ENCODE results near the gene TSPAN19. TPM values are rescaled to one million over a fixed set of nuclear protein-coding genes. Genes with fewer than 3 reads are reported as not detected.

The TSPAN19 gene
- total and polyA plus RNA-seq, 2 of the 8 experiments (the other 6 are each of a cell fraction or from before 2014, with no cell fraction given), result 0.09 TPM; not detected in 1

DNA sequence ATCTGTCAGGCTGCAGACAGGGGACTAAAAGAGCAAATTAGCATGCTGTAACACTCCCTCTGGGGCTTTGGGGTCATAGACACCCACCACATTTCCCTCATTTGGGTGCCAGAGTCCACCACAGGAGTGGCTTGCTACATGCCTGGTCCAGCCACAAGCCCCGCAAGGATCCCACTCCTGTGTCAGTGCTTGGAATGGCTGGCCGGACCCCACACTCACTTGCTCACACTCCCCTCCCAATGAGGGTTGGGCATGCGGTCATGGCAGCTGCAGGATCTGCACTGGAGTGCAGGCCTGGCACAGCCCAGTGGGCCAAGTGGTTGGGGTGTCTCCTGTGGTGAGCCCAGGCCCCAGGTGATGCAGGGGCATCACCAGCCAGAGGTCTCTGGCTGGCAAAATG, 59.9 kb downstream of the TSPAN19 start:
- Histone ChIP-seq H3K27ac (ENCODE audit: low read depth, low read length) (no peak overlapping the region), H3K4me3 (ENCODE audit: extremely low read depth in 1 of 4, insufficient read depth in 2 of 4, low read depth in 3 of 4, low read length in 4 of 4) (no peak overlapping the region), H4K91ac (replicated peaks; ENCODE audit: insufficient read length, low read length) (no peak overlapping the region), H3K23me2 (ENCODE audit: low read depth, low read length) (no peaks in the 10 kb centered on the region), H3K79me1 (ENCODE audit: low read depth, low read length) (no peaks in the 10 kb centered on the region), H2AK5ac (ENCODE audit: low read depth, low read length) (no peak overlapping the region), H3K56ac (replicated peaks; ENCODE audit: insufficient read length, low read depth, low read length) (no peak overlapping the region), H2BK15ac (ENCODE audit: low read length) (no peak overlapping the region), H2BK5ac (ENCODE audit: low read depth, low read length) (no peak overlapping the region), H2BK20ac (ENCODE audit: low read length) (no peak overlapping the region), H3K9me3 (ENCODE audit: insufficient read depth in 2 of 2, low read depth in 1 of 2, low read length in 1 of 2) (no peaks in the 10 kb centered on the region), H3K18ac (ENCODE audit: extremely low read depth, low read length) (no peak overlapping the region), H4K8ac (ENCODE audit: extremely low read depth, insufficient read depth, low read length) (no peak overlapping the region), H3K27me3 (replicated peaks in 1 of 4; ENCODE audit: control insufficient read depth in 3 of 4, extremely low read depth in 1 of 4, insufficient read depth in 3 of 4, low read length in 3 of 4) (no peaks in the 10 kb centered on the region), H3K9ac (replicated peaks in 1 of 4; ENCODE audit: extremely low read depth in 1 of 4, low read depth in 3 of 4, low read length in 3 of 4) (no peak overlapping the region), H2BK12ac (ENCODE audit: low read depth, low read length) (no peak overlapping the region), H3K23ac (ENCODE audit: insufficient read length) (no peak overlapping the region), H4K5ac (ENCODE audit: insufficient read length, low read depth, low read length) (no peak overlapping the region), H3K4me1 (replicated peaks in 1 of 4; ENCODE audit: control insufficient read depth in 3 of 4, insufficient read depth in 4 of 4, low read length in 3 of 4) (no peaks in the 10 kb centered on the region), H4K20me1 (replicated peaks in 1 of 2; ENCODE audit: control insufficient read depth in 1 of 2, insufficient read depth in 2 of 2, low read length in 2 of 2) (no peaks in the 10 kb centered on the region), H3K4ac (replicated peaks; ENCODE audit: insufficient read length, low read depth, low read length) (no peak overlapping the region), H3K14ac (ENCODE audit: insufficient read length) (no peak overlapping the region), H2BK120ac (replicated peaks; ENCODE audit: low read depth, low read length) (no peak overlapping the region), H2AFZ (ENCODE audit: low read length) (no peak overlapping the region), H3K79me2 (ENCODE audit: control insufficient read depth in 1 of 2, insufficient read depth in 2 of 2, low read length in 2 of 2) (no peaks in the 10 kb centered on the region), H3K36me3 (ENCODE audit: control insufficient read depth in 2 of 4, insufficient read depth in 4 of 4, low read length in 3 of 4) (no peaks in the 10 kb centered on the region), H3K4me2 (ENCODE audit: insufficient read depth in 1 of 2, low read depth in 2 of 2, low read length in 2 of 2) (no peak overlapping the region)
- 90% methylated on average over 3 of the region's 3 CpGs; no CpG with 5 or more reads in 1 of the 2 experiments for WGBS, 2 experiments (ENCODE audit: extremely low coverage in 1 of 2, insufficient coverage in 1 of 2, insufficient read length in 1 of 2, insufficient replicate concordance in 2 of 2, low coverage in 1 of 2, low lambda C conversion rate in 2 of 2, missing lambda C conversion rate in 1 of 2)
- no peak for FAIRE-seq
- ChIA-PET POLR2A (ENCODE audit: partially characterized antibody) (no interaction called here), CTCF (ENCODE audit: partially characterized antibody) (interaction anchor here (2.2 kb wide), 1 partner anchor 81 kb away, joined by 10 read pairs; no protein-coding TSS in a partner anchor)
- no peak for DNase-seq (ENCODE audit: low read depth in 1 of 2, low spot score in 2 of 2)
- no peak for TF ChIP-seq SP2 (IDR thresholded peaks at IDR 0.05; ENCODE audit: low read length)

Data from H1 (cell line).